K562 (cell line): Measurements from ENCODE around the gene TPX2. TPM values are rescaled to one million over a fixed set of nuclear protein-coding genes. Genes with fewer than 3 reads are reported as not detected.

Experiments used
- ATAC-seq: fragments of 200-7000 bp; cut with Tn5 transposase; 3 replicates; pipeline ENCODE4 v1.9.1; 2020; ENCODE audit warnings: moderate library complexity
- BruUV-seq: library from RNA; stranded (reverse); fragments of 400-500 nt; replicated peaks from 2 replicates; lab custom pipeline; 2021; lab: Mats Ljungman, UMichigan
- CTCF ChIA-PET: fragments of 300-600 bp; formaldehyde crosslinking; extraction: SDS; loops from one replicate; lab custom pipeline; 2021; ENCODE audit warnings: low intra/inter-chr PET ratio; lab: Yijun Ruan, JAX
- POLR2A ChIA-PET: fragments of 300-600, 350-650 bp; sonication (Branson Sonifier 250); formaldehyde crosslinking; extraction: SDS; loops from one replicate; lab custom pipeline; 2021; ENCODE audit warnings: antibody characterized with exemption, inconsistent platforms; lab: Yijun Ruan, JAX
- DNase-seq, 4 experiments: peaks; one replicate each; pipeline versions ENCODE4 v3.0.0 to v3.0.0-alpha.2; 2011 to 2018; ENCODE audit warnings: low spot score in 3 of 4, mixed read lengths in 3 of 4; ENCODE audit errors: extremely low read depth in 1 of 4
- FAIRE-seq: peaks from 2 replicates; lab custom pipeline; 2011; peaks lifted over from hg19 to GRCh38; lab: Jason Lieb, UNC
- H2AFZ ChIP-seq: 2 replicates; pipeline ENCODE4 v1.6.0; 2011; ENCODE audit warnings: low read depth, low read length, control low read depth, inconsistent platforms
- H3K27ac ChIP-seq: fragments of 200-600 bp; 3 replicates; pipeline ENCODE4 v1.8.0; 2011; ENCODE audit warnings: low read depth, mild to moderate bottlenecking, control low read depth, inconsistent platforms, low read length, moderate library complexity, mixed read lengths; ENCODE audit errors: extremely low read depth
- H3K27me3 ChIP-seq, 2 experiments: fragments of 300-600 bp in 1 of 2; 2 replicates in 1 of 2; 3 replicates in 1 of 2; pipeline versions ENCODE4 v1.6.0 to v1.8.0; 2011; ENCODE audit warnings: inconsistent platforms in 2 of 2, low read length in 2 of 2, mild to moderate bottlenecking in 1 of 2, mixed read lengths in 1 of 2, moderate library complexity in 1 of 2; ENCODE audit not compliant: control insufficient read depth in 2 of 2, insufficient read depth in 2 of 2
- H3K36me3 ChIP-seq: fragments of 300-600 bp; 3 replicates; pipeline ENCODE4 v1.8.0; 2011; ENCODE audit warnings: mild to moderate bottlenecking, low read length, inconsistent platforms; ENCODE audit not compliant: control insufficient read depth, insufficient read depth
- H3K4me1 ChIP-seq, 2 experiments: fragments of 200-600 bp in 1 of 2; replicated peaks in 1 of 2; 2 replicates in 1 of 2; 3 replicates in 1 of 2; pipeline versions ENCODE4 v1.5.1 to v1.8.0; 2011; ENCODE audit warnings: inconsistent platforms in 2 of 2, low read length in 2 of 2, mild to moderate bottlenecking in 1 of 2, mixed read lengths in 1 of 2, moderate library complexity in 1 of 2; ENCODE audit not compliant: control insufficient read depth in 2 of 2, insufficient read depth in 2 of 2
- H3K4me2 ChIP-seq: 2 replicates; pipeline ENCODE4 v1.6.1; 2011; ENCODE audit warnings: low read length, control low read depth, inconsistent platforms, mixed read lengths; ENCODE audit not compliant: insufficient read depth
- H3K4me3 ChIP-seq: fragments of 200-600 bp; sonication (generic), shearing (Covaris generic); 2 replicates; pipeline ENCODE4 v1.5.1; 2016; ENCODE audit warnings: control low read depth, inconsistent platforms
- H3K79me2 ChIP-seq: fragments of 200-600 bp; 3 replicates; pipeline ENCODE4 v1.8.0; 2011; ENCODE audit warnings: low read length, inconsistent platforms; ENCODE audit not compliant: control insufficient read depth, insufficient read depth
- H3K9ac ChIP-seq, 2 experiments: 2 replicates each; pipeline versions ENCODE4 v1.6.0 to v1.6.1; 2011; ENCODE audit warnings: low read depth in 2 of 2, low read length in 2 of 2, control low read depth in 1 of 2, inconsistent platforms in 1 of 2, mild to moderate bottlenecking in 1 of 2, mixed read lengths in 1 of 2; ENCODE audit not compliant: insufficient read depth in 1 of 2
- H3K9me1 ChIP-seq: one replicate; pipeline ENCODE4 v1.6.0; 2011; ENCODE audit warnings: inconsistent platforms, mild to moderate bottlenecking, low read length, moderate library complexity; ENCODE audit not compliant: control insufficient read depth, insufficient read depth
- H3K9me3 ChIP-seq: replicated peaks from 2 replicates; pipeline ENCODE4 v1.5.1; 2011; ENCODE audit warnings: low read depth, low read length, inconsistent platforms; ENCODE audit not compliant: control insufficient read depth, insufficient read depth
- H4K20me1 ChIP-seq: replicated peaks from 2 replicates; pipeline ENCODE4 v1.6.1; 2011; ENCODE audit warnings: low read length, inconsistent platforms, mixed read lengths; ENCODE audit not compliant: control insufficient read depth, insufficient read depth
- ATF7 ChIP-seq: fragments of 450-650 bp; IDR thresholded peaks from 2 replicates; pipeline ENCODE4 v1.7.1; 2014; ENCODE audit warnings: mild to moderate bottlenecking, moderate library complexity
- GABPA ChIP-seq: fragments of 200-800 bp; sonication (Bioruptor generic); conservative IDR thresholded peaks from 2 replicates; pipeline ENCODE4 v1.6.1; 2016; ENCODE audit warnings: low read depth, missing genetic modification characterization, missing compliant biosample characterization
- MCM7 ChIP-seq, 2 experiments: fragments of 450-650 bp; IDR thresholded peaks; 2 replicates each; pipeline ENCODE4 v1.6.1; 2016 to 2018
- MECOM ChIP-seq: fragments of 250-450 bp; sonication (Bioruptor Pico); IDR thresholded peaks from 2 replicates; pipeline ENCODE4 v1.8.0; 2022; ENCODE audit warnings: inconsistent platforms
- SMAD1 ChIP-seq: fragments of 150-350 bp; IDR thresholded peaks from 2 replicates; pipeline ENCODE4 v1.6.1; 2014; ENCODE audit warnings: low read length, low read depth; ENCODE audit not compliant: partially characterized antibody
- TEAD1 ChIP-seq, 2 experiments: fragments of 450-650 bp in 1 of 2; sonication (generic) in 1 of 2; formaldehyde crosslinking; IDR thresholded peaks; 2 replicates each; pipeline versions ENCODE4 v1.4.0 to v1.8.0; 2020 to 2022; ENCODE audit warnings: mild to moderate bottlenecking in 2 of 2, missing genetic modification reagents in 1 of 2
- ZSCAN32 ChIP-seq: fragments of 450-650 bp; formaldehyde crosslinking; IDR thresholded peaks from 2 replicates; pipeline ENCODE4 v1.4.0; 2020; ENCODE audit warnings: mild to moderate bottlenecking, moderate library complexity
- WGBS: fragments of 100-300 bp; shearing (Covaris generic); methylation state at CpG from one replicate; pipeline ENCODE4 v1.1.6; 2016; ENCODE audit warnings: low coverage, mixed read lengths; ENCODE audit not compliant: insufficient coverage; ENCODE audit errors: missing lambda C conversion rate; 5-methylcytosine and 5-hydroxymethylcytosine counted together
- in situ Hi-C: fragments of 300-500 bp; cut with MboI; formaldehyde crosslinking; loops from 4 replicates; pipeline ENCODE4 v1.15.0; 2018; ENCODE audit warnings: inconsistent platforms, mixed read lengths
- intact Hi-C: fragments of 100-400 bp; cut with micrococcal nuclease; formaldehyde crosslinking; loops from 2 replicates; pipeline ENCODE4 v1.14.2; 2022
- polyA plus RNA-seq, 8 experiments: library from polyadenylated mRNA; depleted of rRNA in 4 of 8; stranded (reverse) in 5 of 8; unstranded in 3 of 8; fragments of >200 nt; fragmentation: Nextera tagmentation in 2 of 8; fragmentation: Illumina TruSeq in 1 of 8; extraction: Ambion mirVana in 2 of 8; extraction: Trizol in 1 of 8; gene quantifications; 2 replicates each; pipeline versions ENCODE4 v1.2.1 to v1.2.3, GENCODE V29; 2011 to 2014; ENCODE audit warnings: inconsistent platforms in 1 of 8, missing spikeins in 1 of 8
- total RNA-seq, 7 experiments: library from RNA; depleted of rRNA in 6 of 7; stranded (reverse); fragments of >200 nt in 6 of 7; fragmentation: Illumina TruSeq in 2 of 7; extraction: Trizol in 2 of 7; gene quantifications; 2 replicates each; pipeline versions ENCODE4 v1.2.1 to v1.2.3, GENCODE V29; 2011 to 2021; ENCODE audit warnings: low replicate concordance in 1 of 7
- TF ChIP-seq, protein P1 (sequence below): fragments of 200-800 bp; sonication (Bioruptor generic); IDR thresholded peaks from 2 replicates; pipeline ENCODE4 v1.6.1; 2017; ENCODE audit warnings: missing genetic modification characterization, missing compliant biosample characterization
- TF ChIP-seq, protein P2 (sequence below), 3 experiments: fragments of 200-800 bp in 1 of 3; sonication (Bioruptor generic) in 1 of 3; sonication (generic) in 1 of 3; formaldehyde crosslinking in 1 of 3; IDR thresholded peaks; 2 replicates each; pipeline versions ENCODE4 v1.6.1 to v1.8.0; 2016 to 2022; ENCODE audit warnings: mild to moderate bottlenecking in 2 of 3, missing compliant biosample characterization in 2 of 3, missing genetic modification characterization in 2 of 3, missing genetic modification reagents in 1 of 3
- TF ChIP-seq, protein P3 (sequence below), 2 experiments: fragments of 450-650 bp in 1 of 2; sonication (generic) in 1 of 2; formaldehyde crosslinking in 1 of 2; IDR thresholded peaks; 2 replicates each; pipeline versions ENCODE4 v1.7.1 to v1.9.0; 2016 to 2022; ENCODE audit warnings: inconsistent platforms in 1 of 2, mild to moderate bottlenecking in 1 of 2, missing genetic modification reagents in 1 of 2

The TPX2 gene
- total and polyA plus RNA-seq, 9 of the 15 experiments (the other 6 are each of a cell fraction or from before 2014, with no cell fraction given) = 48.0 to 241 (median 133) TPM

DNA sequence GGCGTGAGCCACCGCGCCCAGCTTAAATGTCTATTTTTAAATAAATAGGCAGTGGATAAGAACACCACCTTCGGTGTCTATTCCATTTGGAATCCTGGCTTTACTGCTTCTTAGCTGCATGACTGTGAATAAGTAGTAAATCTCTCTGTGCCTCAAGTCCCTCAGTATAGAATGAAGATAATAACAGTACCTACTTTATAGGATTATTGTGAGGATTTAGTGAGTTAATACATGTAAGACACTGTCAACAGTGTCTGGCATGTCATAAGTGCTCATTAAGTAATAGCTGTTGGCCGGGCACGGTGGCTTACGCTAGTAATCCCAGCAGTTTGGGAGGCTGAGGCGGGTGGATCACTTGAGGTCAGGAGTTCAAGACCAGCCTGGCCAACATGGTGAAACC is 10.1 kb downstream of the TPX2 start:
- in situ Hi-C loops = no loop called here
- no peak overlapping the region for H3K4me2 ChIP-seq
- H3K9me3 ChIP-seq = no peaks in the 10 kb centered on the region
- DNase-seq = no peak
- ChIA-PET POLR2A (interaction anchor here (0.6 to 1.8 kb wide), 2 partner anchors 9 to 476 kb away, joined by 4 to 6 read pairs; no protein-coding TSS in a partner anchor), CTCF (no interaction called here)
- H3K9ac ChIP-seq = no peak overlapping the region
- H3K27me3 ChIP-seq = no peaks in the 10 kb centered on the region
- intact Hi-C loops = no loop called here
- H3K79me2 ChIP-seq = peaks cover 90% of the 10 kb centered on the region
- no peak for ATAC-seq
- no peak overlapping the region for H3K4me3 ChIP-seq
- 98% methylated on average over 8 of the region's 8 CpGs for WGBS
- H3K36me3 ChIP-seq = peaks cover 78% of the 10 kb centered on the region
- H4K20me1 ChIP-seq = peaks cover 6% of the 10 kb centered on the region
- H3K27ac ChIP-seq = no peak overlapping the region
- H2AFZ ChIP-seq = no peak overlapping the region
- peaks cover 2% of the 10 kb centered on the region for H3K9me1 ChIP-seq
- no peak for FAIRE-seq
- H3K4me1 ChIP-seq = peaks cover 0 to 6% of the 10 kb centered on the region in 2 experiments; a peak in 1 of 5 replicates
- no TSS peak for BruUV-seq
- TF ChIP-seq ATF7 = no peak
- no peak for TF ChIP-seq GABPA (tag)
- no peak for TF ChIP-seq MCM7 (IDR thresholded peaks at IDR 0.05)
- TF ChIP-seq, protein P1, sequence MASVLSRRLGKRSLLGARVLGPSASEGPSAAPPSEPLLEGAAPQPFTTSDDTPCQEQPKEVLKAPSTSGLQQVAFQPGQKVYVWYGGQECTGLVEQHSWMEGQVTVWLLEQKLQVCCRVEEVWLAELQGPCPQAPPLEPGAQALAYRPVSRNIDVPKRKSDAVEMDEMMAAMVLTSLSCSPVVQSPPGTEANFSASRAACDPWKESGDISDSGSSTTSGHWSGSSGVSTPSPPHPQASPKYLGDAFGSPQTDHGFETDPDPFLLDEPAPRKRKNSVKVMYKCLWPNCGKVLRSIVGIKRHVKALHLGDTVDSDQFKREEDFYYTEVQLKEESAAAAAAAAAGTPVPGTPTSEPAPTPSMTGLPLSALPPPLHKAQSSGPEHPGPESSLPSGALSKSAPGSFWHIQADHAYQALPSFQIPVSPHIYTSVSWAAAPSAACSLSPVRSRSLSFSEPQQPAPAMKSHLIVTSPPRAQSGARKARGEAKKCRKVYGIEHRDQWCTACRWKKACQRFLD (CRISPR knock-in tag) = no peak
- no peak for TF ChIP-seq MECOM (CRISPR knock-in tag)
- TF ChIP-seq TEAD1 (CRISPR knock-in tag; IDR thresholded peaks at IDR 0.05) = no peak
- TF ChIP-seq SMAD1 = no peak
- TF ChIP-seq, protein P2, sequence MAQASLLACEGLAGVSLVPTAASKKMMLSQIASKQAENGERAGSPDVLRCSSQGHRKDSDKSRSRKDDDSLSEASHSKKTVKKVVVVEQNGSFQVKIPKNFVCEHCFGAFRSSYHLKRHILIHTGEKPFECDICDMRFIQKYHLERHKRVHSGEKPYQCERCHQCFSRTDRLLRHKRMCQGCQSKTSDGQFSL (CRISPR knock-in tag; IDR thresholded peaks at IDR 0.05) = no peak
- TF ChIP-seq, protein P2 (tag; IDR thresholded peaks at IDR 0.05) = no peak
- TF ChIP-seq ZSCAN32 (CRISPR knock-in tag) = no peak
- TF ChIP-seq, protein P3, sequence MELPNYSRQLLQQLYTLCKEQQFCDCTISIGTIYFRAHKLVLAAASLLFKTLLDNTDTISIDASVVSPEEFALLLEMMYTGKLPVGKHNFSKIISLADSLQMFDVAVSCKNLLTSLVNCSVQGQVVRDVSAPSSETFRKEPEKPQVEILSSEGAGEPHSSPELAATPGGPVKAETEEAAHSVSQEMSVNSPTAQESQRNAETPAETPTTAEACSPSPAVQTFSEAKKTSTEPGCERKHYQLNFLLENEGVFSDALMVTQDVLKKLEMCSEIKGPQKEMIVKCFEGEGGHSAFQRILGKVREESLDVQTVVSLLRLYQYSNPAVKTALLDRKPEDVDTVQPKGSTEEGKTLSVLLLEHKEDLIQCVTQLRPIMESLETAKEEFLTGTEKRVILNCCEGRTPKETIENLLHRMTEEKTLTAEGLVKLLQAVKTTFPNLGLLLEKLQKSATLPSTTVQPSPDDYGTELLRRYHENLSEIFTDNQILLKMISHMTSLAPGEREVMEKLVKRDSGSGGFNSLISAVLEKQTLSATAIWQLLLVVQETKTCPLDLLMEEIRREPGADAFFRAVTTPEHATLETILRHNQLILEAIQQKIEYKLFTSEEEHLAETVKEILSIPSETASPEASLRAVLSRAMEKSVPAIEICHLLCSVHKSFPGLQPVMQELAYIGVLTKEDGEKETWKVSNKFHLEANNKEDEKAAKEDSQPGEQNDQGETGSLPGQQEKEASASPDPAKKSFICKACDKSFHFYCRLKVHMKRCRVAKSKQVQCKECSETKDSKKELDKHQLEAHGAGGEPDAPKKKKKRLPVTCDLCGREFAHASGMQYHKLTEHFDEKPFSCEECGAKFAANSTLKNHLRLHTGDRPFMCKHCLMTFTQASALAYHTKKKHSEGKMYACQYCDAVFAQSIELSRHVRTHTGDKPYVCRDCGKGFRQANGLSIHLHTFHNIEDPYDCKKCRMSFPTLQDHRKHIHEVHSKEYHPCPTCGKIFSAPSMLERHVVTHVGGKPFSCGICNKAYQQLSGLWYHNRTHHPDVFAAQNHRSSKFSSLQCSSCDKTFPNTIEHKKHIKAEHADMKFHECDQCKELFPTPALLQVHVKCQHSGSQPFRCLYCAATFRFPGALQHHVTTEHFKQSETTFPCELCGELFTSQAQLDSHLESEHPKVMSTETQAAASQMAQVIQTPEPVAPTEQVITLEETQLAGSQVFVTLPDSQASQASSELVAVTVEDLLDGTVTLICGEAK (IDR thresholded peaks at IDR 0.05) = no peak
- TF ChIP-seq, protein P3 (CRISPR knock-in tag; IDR thresholded peaks at IDR 0.05) = no peak
